ENCODE measurements around the gene AFG3L2. TPM values are rescaled to one million over a fixed set of nuclear protein-coding genes. Genes with fewer than 3 reads are reported as not detected.

The AFG3L2 gene
- total RNA-seq, 6 experiments from 2014 or later = 35.2 to 44.4 (median 39.0) TPM

GRCh38 chr18:12374401-12374800, 2.6 kb downstream of the AFG3L2 start:
- peaks cover 5% of the 10 kb centered on the region for H3K27me3 Mint-ChIP-seq (ENCODE audit: insufficient read depth)
- 0 out of 2 replicates have a peak overlapping the region, but pooled peaks have one; percentile 31 for H3K27ac Mint-ChIP-seq
- DNase-seq = no peak
- no peaks in the 10 kb centered on the region for H3K9me3 Mint-ChIP-seq
- peaks cover 36% of the 10 kb centered on the region for H3K4me1 Mint-ChIP-seq (ENCODE audit: low read depth)
- no peak for TF ChIP-seq CTCF (IDR thresholded peaks at IDR 0.05)
- H3K4me3 Mint-ChIP-seq = peak overlapping the region; percentile 94
- H3K36me3 Mint-ChIP-seq (ENCODE audit: low read depth) = peaks cover 14% of the 10 kb centered on the region; the same call in 1 of the 2 replicates

GRCh38 chr18:12373771-12374116, 3.3 kb downstream of the AFG3L2 start:
- no peaks in the 10 kb centered on the region for H3K9me3 Mint-ChIP-seq
- H3K27ac Mint-ChIP-seq = no peak overlapping the region; the same call in 1 of the 2 replicates
- H3K4me3 Mint-ChIP-seq = no peak overlapping the region
- no peak for DNase-seq
- peaks cover 14% of the 10 kb centered on the region; the same call in 1 of the 2 replicates for H3K36me3 Mint-ChIP-seq (ENCODE audit: low read depth)
- H3K4me1 Mint-ChIP-seq (ENCODE audit: low read depth) = peaks cover 34% of the 10 kb centered on the region
- TF ChIP-seq CTCF (IDR thresholded peaks at IDR 0.05) = no peak
- peaks cover 3% of the 10 kb centered on the region; the same call in 1 of the 2 replicates for H3K27me3 Mint-ChIP-seq (ENCODE audit: insufficient read depth)

GRCh38 chr18:12373116-12373770, 3.8 kb downstream of the AFG3L2 start:
- peaks cover 3% of the 10 kb centered on the region; the same call in 1 of the 2 replicates for H3K27me3 Mint-ChIP-seq (ENCODE audit: insufficient read depth)
- no peak for DNase-seq
- H3K36me3 Mint-ChIP-seq (ENCODE audit: low read depth) = peaks cover 14% of the 10 kb centered on the region; the same call in 1 of the 2 replicates
- H3K9me3 Mint-ChIP-seq = no peaks in the 10 kb centered on the region
- TF ChIP-seq CTCF (IDR thresholded peaks at IDR 0.05) = no peak
- peaks cover 31% of the 10 kb centered on the region for H3K4me1 Mint-ChIP-seq (ENCODE audit: low read depth)
- H3K4me3 Mint-ChIP-seq = no peak overlapping the region
- H3K27ac Mint-ChIP-seq = no peak overlapping the region; the same call in 1 of the 2 replicates

GRCh38 chr18:12372406-12372805, 4.6 kb downstream of the AFG3L2 start:
- Mint-ChIP-seq H3K4me3 (no peak overlapping the region), H3K27me3 (ENCODE audit: insufficient read depth) (no peaks in the 10 kb centered on the region), H3K27ac (peak overlapping the region; percentile 1; the same call in 1 of the 2 replicates), H3K9me3 (no peaks in the 10 kb centered on the region), H3K4me1 (ENCODE audit: low read depth) (peaks cover 23% of the 10 kb centered on the region), H3K36me3 (ENCODE audit: low read depth) (peaks cover 14% of the 10 kb centered on the region; the same call in 1 of the 2 replicates)
- no peak for DNase-seq
- TF ChIP-seq CTCF (IDR thresholded peaks at IDR 0.05) = no peak

GRCh38 chr18:12371590-12371989, 5.4 kb downstream of the AFG3L2 start:
- TF ChIP-seq CTCF (IDR thresholded peaks at IDR 0.05) = no peak
- H3K27me3 Mint-ChIP-seq (ENCODE audit: insufficient read depth) = no peaks in the 10 kb centered on the region
- no peak overlapping the region for H3K27ac Mint-ChIP-seq
- H3K36me3 Mint-ChIP-seq (ENCODE audit: low read depth) = peaks cover 21% of the 10 kb centered on the region
- no peak for DNase-seq
- H3K4me3 Mint-ChIP-seq = no peak overlapping the region
- H3K9me3 Mint-ChIP-seq = no peaks in the 10 kb centered on the region
- H3K4me1 Mint-ChIP-seq (ENCODE audit: low read depth) = peaks cover 23% of the 10 kb centered on the region
